GM12865 (cell line): ENCODE results near the gene SPEN.

Experiments used
- DNase-seq: peaks from one replicate; pipeline ENCODE4 v3.0.0; 2010; ENCODE audit warnings: low read depth
- H3K4me3 ChIP-seq: 2 replicates; pipeline ENCODE4 v1.5.1; 2011; ENCODE audit warnings: mild to moderate bottlenecking, low read depth, low read length, control low read depth
- CTCF ChIP-seq: IDR thresholded peaks from 2 replicates; pipeline ENCODE4 v1.5.1; 2011; ENCODE audit warnings: low read length, control low read depth, low read depth, inconsistent platforms; ENCODE audit not compliant: insufficient read depth; ENCODE audit errors: missing control alignments

Gene SPEN

GRCh38 chr1:15937706-15938168 lies 90.2 kb downstream of the SPEN start:
- DNase-seq = no peak
- TF ChIP-seq CTCF = no peak
- H3K4me3 ChIP-seq = no peak overlapping the region

GRCh38 chr1:15938628-15939161 lies 91.2 kb downstream of the SPEN start:
- TF ChIP-seq CTCF = no peak
- no peak overlapping the region for H3K4me3 ChIP-seq
- DNase-seq = no peak

GRCh38 chr1:15939181-15940109 lies 91.9 kb downstream of the SPEN start:
- no peak overlapping the region for H3K4me3 ChIP-seq
- no peak for DNase-seq
- no peak for TF ChIP-seq CTCF

GRCh38 chr1:15940110-15941043 lies 92.9 kb downstream of the SPEN start:
- no peak for TF ChIP-seq CTCF
- no peak overlapping the region for H3K4me3 ChIP-seq
- DNase-seq = no peak

- DNase-seq = no peak
- TF ChIP-seq CTCF = no peak
- H3K4me3 ChIP-seq = no peak overlapping the region
Observed at GRCh38 chr1:15941044-15941840, 93.7 kb downstream of the SPEN start.
